H1 (cell line): ENCODE data around the gene SMIM33. TPM values are rescaled to one million over a fixed set of nuclear protein-coding genes. Genes with fewer than 3 reads are reported as not detected.

Experiments used
- CTCF ChIA-PET: fragments of 300-600 bp; sonication (Branson Sonifier 250); formaldehyde crosslinking; loops from one replicate; lab custom pipeline; 2021; ENCODE audit not compliant: partially characterized antibody; lab: Charles Lee
- POLR2A ChIA-PET: fragments of 300-600 bp; sonication (Branson Sonifier 250); formaldehyde crosslinking; loops from one replicate; lab custom pipeline; 2021; ENCODE audit warnings: inconsistent platforms; ENCODE audit not compliant: partially characterized antibody; lab: Charles Lee
- DNase-seq, 2 experiments: peaks; one replicate each; pipeline versions ENCODE4 v3.0.0 to v3.0.0-alpha.2; 2010 to 2022; ENCODE audit warnings: low spot score in 2 of 2, low read depth in 1 of 2, mixed read lengths in 1 of 2
- FAIRE-seq: peaks from 2 replicates; lab custom pipeline; 2011; peaks lifted over from hg19 to GRCh38; lab: Jason Lieb, UNC
- H2AFZ ChIP-seq: 2 replicates; pipeline ENCODE4 v1.8.1; 2012; ENCODE audit warnings: low read length, inconsistent platforms
- H2AK5ac ChIP-seq: 2 replicates; pipeline ENCODE4 v1.6.1; 2013; ENCODE audit warnings: low read depth, low read length
- H2BK120ac ChIP-seq: replicated peaks from 2 replicates; pipeline ENCODE3; 2013; ENCODE audit warnings: low read depth, low read length, inconsistent platforms
- H2BK12ac ChIP-seq: 2 replicates; pipeline ENCODE4 v1.6.1; 2013; ENCODE audit warnings: low read depth, low read length
- H2BK15ac ChIP-seq: 2 replicates; pipeline ENCODE4 v1.6.1; 2013; ENCODE audit warnings: low read length
- H2BK20ac ChIP-seq: 2 replicates; pipeline ENCODE4 v1.6.1; 2013; ENCODE audit warnings: low read length
- H2BK5ac ChIP-seq: 2 replicates; pipeline ENCODE4 v1.6.1; 2013; ENCODE audit warnings: low read depth, low read length
- H3K14ac ChIP-seq: 2 replicates; pipeline ENCODE4 v1.6.1; 2013; ENCODE audit warnings: inconsistent platforms; ENCODE audit not compliant: insufficient read length
- H3K18ac ChIP-seq: 2 replicates; pipeline ENCODE4 v1.6.1; 2013; ENCODE audit warnings: low read length; ENCODE audit errors: extremely low read depth
- H3K23ac ChIP-seq: 2 replicates; pipeline ENCODE4 v1.6.1; 2013; ENCODE audit warnings: inconsistent platforms; ENCODE audit not compliant: insufficient read length
- H3K23me2 ChIP-seq: 2 replicates; pipeline ENCODE4 v1.6.1; 2013; ENCODE audit warnings: low read depth, low read length
- H3K27ac ChIP-seq: 2 replicates; pipeline ENCODE4 v1.6.1; 2011; ENCODE audit warnings: low read depth, low read length, inconsistent platforms
- H3K27me3 ChIP-seq, 4 experiments: replicated peaks in 1 of 4; 1 replicate in 1 of 4; 2 replicates in 3 of 4; pipeline versions ENCODE4 v1.6.1 to v1.8.1; 2011 to 2013; ENCODE audit warnings: low read length in 3 of 4, mild to moderate bottlenecking in 3 of 4, inconsistent platforms in 2 of 4, mixed read lengths in 2 of 4, moderate library complexity in 1 of 4; ENCODE audit not compliant: control insufficient read depth in 3 of 4, insufficient read depth in 3 of 4; ENCODE audit errors: extremely low read depth in 1 of 4
- H3K36me3 ChIP-seq, 4 experiments: 2 replicates each; pipeline versions ENCODE4 v1.6.1 to v1.8.1; 2011 to 2013; ENCODE audit warnings: mild to moderate bottlenecking in 4 of 4, low read length in 3 of 4, moderate library complexity in 2 of 4, control low read depth in 1 of 4, inconsistent platforms in 1 of 4; ENCODE audit not compliant: insufficient read depth in 4 of 4, control insufficient read depth in 2 of 4
- H3K4ac ChIP-seq: replicated peaks from 2 replicates; pipeline ENCODE3; 2013; ENCODE audit warnings: low read length, low read depth, mixed read lengths, inconsistent platforms; ENCODE audit not compliant: insufficient read length
- H3K4me1 ChIP-seq, 4 experiments: replicated peaks in 1 of 4; 1 replicate in 1 of 4; 2 replicates in 3 of 4; pipeline versions ENCODE4 v1.6.1 to v1.8.1; 2011 to 2013; ENCODE audit warnings: low read length in 3 of 4, inconsistent platforms in 2 of 4, mixed read lengths in 1 of 4; ENCODE audit not compliant: insufficient read depth in 4 of 4, control insufficient read depth in 3 of 4
- H3K4me2 ChIP-seq, 2 experiments: 2 replicates each; pipeline versions ENCODE4 v1.6.1 to v1.8.1; 2011 to 2013; ENCODE audit warnings: low read depth in 2 of 2, low read length in 2 of 2, control low read depth in 1 of 2, inconsistent platforms in 1 of 2, mild to moderate bottlenecking in 1 of 2; ENCODE audit not compliant: insufficient read depth in 1 of 2
- H3K4me3 ChIP-seq, 4 experiments: fragments of 200-600, 300-600 bp in 1 of 4; sonication (generic), shearing (Covaris generic), sonication (Bioruptor Twin) in 1 of 4; 2 replicates each; pipeline versions ENCODE4 v1.5.1 to v1.8.1; 2011 to 2016; ENCODE audit warnings: low read length in 4 of 4, low read depth in 3 of 4, control low read depth in 2 of 4, inconsistent platforms in 2 of 4, mild to moderate bottlenecking in 2 of 4, mixed read lengths in 1 of 4, moderate library complexity in 1 of 4; ENCODE audit not compliant: insufficient read depth in 2 of 4; ENCODE audit errors: extremely low read depth in 1 of 4
- H3K56ac ChIP-seq: replicated peaks from 2 replicates; pipeline ENCODE3; 2013; ENCODE audit warnings: low read depth, mild to moderate bottlenecking, mixed read lengths, low read length, inconsistent platforms; ENCODE audit not compliant: insufficient read length
- H3K79me1 ChIP-seq: 2 replicates; pipeline ENCODE4 v1.6.1; 2013; ENCODE audit warnings: low read depth, low read length, control low read depth
- H3K79me2 ChIP-seq, 2 experiments: 2 replicates each; pipeline versions ENCODE4 v1.6.1 to v1.8.1; 2012 to 2013; ENCODE audit warnings: low read length in 2 of 2, mild to moderate bottlenecking in 2 of 2, inconsistent platforms in 1 of 2; ENCODE audit not compliant: insufficient read depth in 2 of 2, control insufficient read depth in 1 of 2
- H3K9ac ChIP-seq, 4 experiments: replicated peaks in 1 of 4; 1 replicate in 1 of 4; 2 replicates in 3 of 4; pipeline versions ENCODE4 v1.6.1 to v1.8.1; 2011 to 2013; ENCODE audit warnings: low read depth in 3 of 4, low read length in 3 of 4, control low read depth in 2 of 4, mild to moderate bottlenecking in 2 of 4, moderate library complexity in 2 of 4, inconsistent platforms in 1 of 4; ENCODE audit errors: extremely low read depth in 1 of 4
- H3K9me3 ChIP-seq, 2 experiments: 2 replicates each; pipeline versions ENCODE4 v1.6.1 to v1.8.1; 2012 to 2013; ENCODE audit warnings: mild to moderate bottlenecking in 2 of 2, moderate library complexity in 2 of 2, control low read depth in 1 of 2, inconsistent platforms in 1 of 2, low read depth in 1 of 2, low read length in 1 of 2, mixed read lengths in 1 of 2; ENCODE audit not compliant: insufficient read depth in 2 of 2
- H4K20me1 ChIP-seq, 2 experiments: replicated peaks in 1 of 2; 2 replicates each; pipeline versions ENCODE3 to v1.8.1; 2011 to 2013; ENCODE audit warnings: inconsistent platforms in 2 of 2, low read length in 2 of 2, mild to moderate bottlenecking in 1 of 2; ENCODE audit not compliant: insufficient read depth in 2 of 2, control insufficient read depth in 1 of 2
- H4K5ac ChIP-seq: 2 replicates; pipeline ENCODE4 v1.6.1; 2013; ENCODE audit warnings: low read length, low read depth, mixed read lengths, inconsistent platforms; ENCODE audit not compliant: insufficient read length
- H4K8ac ChIP-seq: 2 replicates; pipeline ENCODE4 v1.8.0; 2013; ENCODE audit warnings: mild to moderate bottlenecking, moderate library complexity, low read length, inconsistent platforms; ENCODE audit not compliant: insufficient read depth; ENCODE audit errors: extremely low read depth
- H4K91ac ChIP-seq: replicated peaks from 2 replicates; pipeline ENCODE3; 2013; ENCODE audit warnings: low read length, mixed read lengths, inconsistent platforms; ENCODE audit not compliant: insufficient read length
- CBX5 ChIP-seq: fragments of 300-800, 300-1000 bp; sonication (generic); IDR thresholded peaks from 2 replicates; pipeline ENCODE4 v1.7.1; 2016; ENCODE audit warnings: antibody characterized with exemption, low read length, low read depth
- CBX8 ChIP-seq: fragments of 300-800, 300-1000 bp; sonication (generic); IDR thresholded peaks from 2 replicates; pipeline ENCODE4 v1.7.1; 2016; ENCODE audit warnings: low read depth, low read length, borderline replicate concordance
- CREB1 ChIP-seq: IDR thresholded peaks from 2 replicates; pipeline ENCODE4 v1.6.1; 2012; ENCODE audit warnings: inconsistent platforms
- GABPA ChIP-seq: IDR thresholded peaks from 2 replicates; pipeline ENCODE4 v1.6.1; 2011; ENCODE audit warnings: mild to moderate bottlenecking, low read length, moderate library complexity, borderline replicate concordance; ENCODE audit not compliant: insufficient read depth
- HDAC2 ChIP-seq, 2 experiments: fragments of 300-600 bp in 1 of 2; sonication (generic) in 1 of 2; IDR thresholded peaks; 2 replicates each; pipeline ENCODE4 v1.6.1; 2011 to 2012; ENCODE audit warnings: low read depth in 2 of 2, low read length in 2 of 2, mild to moderate bottlenecking in 2 of 2, moderate library complexity in 2 of 2, borderline replicate concordance in 1 of 2, inconsistent platforms in 1 of 2
- PHF8 ChIP-seq: fragments of 200-600 bp; sonication (generic); conservative IDR thresholded peaks from 2 replicates; pipeline ENCODE4 v1.7.1; 2012; ENCODE audit warnings: low read depth, mild to moderate bottlenecking, inconsistent platforms, low read length, moderate library complexity
- RAD21 ChIP-seq, 2 experiments: IDR thresholded peaks in 1 of 2; conservative IDR thresholded peaks in 1 of 2; 2 replicates each; pipeline ENCODE4 v1.6.1; 2011; ENCODE audit warnings: low read depth in 2 of 2, low read length in 2 of 2, improper control_type of control experiment in 1 of 2, inconsistent platforms in 1 of 2, mild to moderate bottlenecking in 1 of 2, moderate library complexity in 1 of 2
- RXRA ChIP-seq: IDR thresholded peaks from 2 replicates; pipeline ENCODE4 v1.6.1; 2011; ENCODE audit warnings: low read depth, mild to moderate bottlenecking, low read length, moderate library complexity; ENCODE audit not compliant: insufficient read depth
- TAF7 ChIP-seq: optimal IDR thresholded peaks from 2 replicates; pipeline ENCODE3; 2011; ENCODE audit warnings: low read depth, mild to moderate bottlenecking, inconsistent platforms, low read length, moderate library complexity, borderline replicate concordance
- TBP ChIP-seq: IDR thresholded peaks from 2 replicates; pipeline ENCODE4 v1.6.1; 2011; ENCODE audit warnings: low read depth, low read length, improper control_type of control experiment
- TEAD4 ChIP-seq: IDR thresholded peaks from 2 replicates; pipeline ENCODE4 v1.6.1; 2012; ENCODE audit warnings: low read depth, low read length, inconsistent platforms, mixed read lengths
- WGBS, 2 experiments: shearing (Covaris generic) in 1 of 2; methylation state at CpG; one replicate each; pipeline versions ENCODE4 v1.1.6 to v1.1.7; 2013 to 2015; ENCODE audit warnings: low lambda C conversion rate in 2 of 2, mixed read lengths in 2 of 2, inconsistent platforms in 1 of 2, low coverage in 1 of 2, missing lambda C conversion rate in 1 of 2; ENCODE audit not compliant: insufficient replicate concordance in 2 of 2, insufficient coverage in 1 of 2, insufficient read length in 1 of 2; ENCODE audit errors: extremely low coverage in 1 of 2, missing lambda C conversion rate in 1 of 2; 5-methylcytosine and 5-hydroxymethylcytosine counted together
- polyA plus RNA-seq, 7 experiments: library from polyadenylated mRNA; depleted of rRNA in 3 of 7; stranded (reverse) in 5 of 7; unstranded in 2 of 7; fragments of >200 nt in 5 of 7; fragments of 200-250 nt in 2 of 7; gene quantifications; 1 replicate in 5 of 7; 2 replicates in 1 of 7; 4 replicates in 1 of 7; pipeline versions ENCODE4 v1.2.1 to v1.2.3, GENCODE V29; 2011 to 2013; ENCODE audit warnings: missing spikeins in 2 of 7, mixed read lengths in 2 of 7
- total RNA-seq: library from RNA; stranded (reverse); fragmentation: NEBNext Ultra II Directional; extraction: Animal tissue kit (Norgen Biotek cat#: 25700); gene quantifications from 2 replicates; pipeline ENCODE4 v1.2.1, GENCODE V29; 2021

Gene SMIM33
- total and polyA plus RNA-seq, 2 of the 8 experiments (the other 6 are each of a cell fraction or from before 2014, with no cell fraction given), result not detected

DNA sequence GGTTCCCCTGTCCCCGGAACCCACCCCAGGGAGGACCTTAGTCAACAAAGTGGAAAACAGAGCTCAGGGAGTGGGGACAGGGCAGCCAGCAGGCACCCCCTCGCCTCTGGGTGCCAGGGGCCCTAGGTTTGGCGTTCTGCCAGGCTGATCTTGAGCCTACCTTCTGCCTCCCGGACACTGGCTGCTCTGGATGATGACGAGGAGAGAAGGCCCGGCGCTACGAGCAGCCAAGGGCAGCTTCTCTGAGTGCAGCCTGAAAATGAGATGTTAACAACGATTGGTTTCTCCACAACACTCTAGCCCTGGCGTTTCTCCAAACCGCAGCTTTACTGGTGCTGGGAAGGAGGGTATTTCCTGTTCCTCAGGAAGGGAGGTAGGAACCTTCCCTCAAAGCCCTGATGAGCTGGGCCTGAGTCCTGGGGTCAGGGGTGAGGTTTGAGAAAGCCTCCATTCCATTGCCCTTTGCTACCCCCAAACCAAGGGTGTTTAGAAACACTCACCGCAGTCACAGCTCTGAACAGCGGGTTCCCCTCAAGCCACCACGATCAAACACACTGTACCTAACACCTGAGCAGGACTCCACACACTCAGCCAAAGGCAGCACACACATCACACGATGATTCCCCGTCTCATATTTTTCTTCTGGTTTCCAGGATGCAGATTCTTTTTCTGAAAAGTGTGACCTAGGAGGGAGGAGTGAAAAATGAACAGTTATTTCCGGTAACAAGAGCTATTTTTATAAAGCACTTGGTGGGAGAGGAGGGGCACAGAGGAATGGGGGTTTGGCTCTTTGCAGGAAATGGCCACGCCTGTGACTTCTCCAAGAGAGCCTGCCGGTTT is 11.5 kb downstream of the SMIM33 start, which contains the start of gene STING1:
Gene STING1 (minus strand): TSS at position 709 of the 840 bp plus-strand sequence. CDS start 1,054 bp downstream, outside the sequence.
- Histone ChIP-seq H4K5ac (no peak within 1 kb of the TSS), H3K27me3 (no peaks in the 10 kb centered on the region), H4K20me1 (no peaks in the 10 kb centered on the region), H3K36me3 (no peaks in the 10 kb centered on the region), H3K9ac (no peak within 1 kb of the TSS), H2AFZ (peak within 1 kb of the TSS; percentile 74), H3K4me3 (no peak within 1 kb of the TSS), H2BK5ac (peak within 1 kb of the TSS; percentile 66; the same call in 1 of the 2 replicates), H3K23ac (no peak within 1 kb of the TSS), H3K79me1 (no peaks in the 10 kb centered on the region), H3K18ac (peak within 1 kb of the TSS; percentile 48), H2BK120ac (no peak within 1 kb of the TSS), H3K4me2 (no peak within 1 kb of the TSS), H3K56ac (no peak within 1 kb of the TSS), H3K9me3 (no peaks in the 10 kb centered on the region), H3K79me2 (no peaks in the 10 kb centered on the region), H2BK12ac (no peak within 1 kb of the TSS), H3K14ac (no peak within 1 kb of the TSS), H4K91ac (no peak within 1 kb of the TSS), H4K8ac (peak within 1 kb of the TSS; percentile 39), H2AK5ac (no peak within 1 kb of the TSS; the same call in 1 of the 2 replicates), H3K27ac (no peak within 1 kb of the TSS), H3K4ac (no peak within 1 kb of the TSS), H3K4me1 (peaks cover 0 to 10% (median 5%) of the 10 kb centered on the region in 4 experiments; a peak in 5 of 7 replicates), H3K23me2 (no peaks in the 10 kb centered on the region; the same call in 1 of the 2 replicates), H2BK15ac (0 out of 2 replicates have a peak within 1 kb of the TSS, but pooled peaks have one; percentile 61), H2BK20ac (0 out of 2 replicates have a peak within 1 kb of the TSS, but pooled peaks have one; percentile 48)
- POLR2A ChIA-PET, result interaction anchor here (0.6 to 1.4 kb wide), 6 partner anchors 20 to 206 kb away, joined by 3 to 4 read pairs (median 3); partner anchors contain the start of genes ECSCR and UBE2D2
- CTCF ChIA-PET, result interaction anchor here (0.6 to 5.3 kb wide), 16 partner anchors 9 to 87 kb away, joined by 3 to 38 read pairs (median 5); partner anchors contain the start of genes ECSCR and SMIM33
- WGBS, 2 experiments, result 94% methylated on average over 19 of the region's 19 CpGs; no CpG with 5 or more reads in 1 of the 2 experiments
- FAIRE-seq, result no peak
- no peak for DNase-seq
- TF ChIP-seq TBP (no peak), HDAC2 (IDR thresholded peaks at IDR 0.05; ENCODE audit: borderline replicate concordance in 1 of 2, low read depth in 2 of 2, low read length in 2 of 2) (no peak), RAD21 (IDR thresholded peaks at IDR 0.05 in 1 of 2, conservative IDR thresholded peaks at IDR 0.05 in 1 of 2; ENCODE audit: low read depth in 2 of 2, low read length in 2 of 2) (no peak), TEAD4 (no peak), CBX5 (no peak), RXRA (no peak), CREB1 (no peak), PHF8 (no peak), CBX8 (no peak), TAF7 (no peak), GABPA (no peak)
